ENCODE results near the gene WBP2. TPM values are rescaled to one million over a fixed set of nuclear protein-coding genes. Genes with fewer than 3 reads are reported as not detected.

Gene WBP2
- total and polyA plus RNA-seq, 10 of the 15 experiments (the other 5 are each of a cell fraction or from before 2014, with no cell fraction given) = 1.5 to 57.3 (median 27.5) TPM

- H3K4me3 ChIP-seq = peak overlapping the region; percentile 77; the same call in 1 of the 2 replicates
- TF ChIP-seq POU2F2 (IDR thresholded peaks at IDR 0.05; ENCODE audit: borderline replicate concordance, low read depth, low read length) (no peak), BHLHE40 (IDR thresholded peaks at IDR 0.05; ENCODE audit: borderline replicate concordance in 1 of 2, low read depth in 2 of 2, low read length in 1 of 2) (peak; percentile 82 to 95), MAX (IDR thresholded peaks at IDR 0.05; ENCODE audit: low read depth, low read length) (peak; percentile 53; the same call in 1 of the 2 replicates), TCF7 (IDR thresholded peaks at IDR 0.05; ENCODE audit: borderline replicate concordance) (no peak), MYB (IDR thresholded peaks at IDR 0.05; ENCODE audit: borderline replicate concordance, low read depth, low read length) (no peak), TAF1 (IDR thresholded peaks at IDR 0.05; ENCODE audit: borderline replicate concordance, low read depth, low read length) (0 out of 2 replicates have a peak, but pooled peaks have one; percentile 20), REST (IDR thresholded peaks at IDR 0.05; ENCODE audit: low read depth, low read length) (peak; percentile 22; the same call in 1 of the 2 replicates), CEBPB (IDR thresholded peaks at IDR 0.05; ENCODE audit: borderline replicate concordance in 1 of 2, low read depth in 2 of 2, low read length in 2 of 2) (peak in 1 of 2 experiments; percentile 5; a peak in 1 of 4 replicates), RBBP5 (conservative IDR thresholded peaks at IDR 0.05) (no peak), ZBED1 (IDR thresholded peaks at IDR 0.05; ENCODE audit: borderline replicate concordance) (no peak), PAX8 (IDR thresholded peaks at IDR 0.05) (no peak), RELA (IDR thresholded peaks at IDR 0.05; ENCODE audit: borderline replicate concordance, partially characterized antibody) (peak; percentile 30), NFXL1 (IDR thresholded peaks at IDR 0.05; ENCODE audit: borderline replicate concordance) (peak; percentile 95), NFIC (IDR thresholded peaks at IDR 0.05; ENCODE audit: low read depth, low read length) (no peak), CHD1 (IDR thresholded peaks at IDR 0.05; ENCODE audit: low read depth, low read length) (no peak), ZNF217 (IDR thresholded peaks at IDR 0.05) (no peak), IKZF2 (IDR thresholded peaks at IDR 0.05) (peak; percentile 54 to 74; a peak in 3 of 4 replicates), NR2C2 (IDR thresholded peaks at IDR 0.05; ENCODE audit: borderline replicate concordance, control insufficient read depth, insufficient read length, low read depth) (no peak), TCF12 (IDR thresholded peaks at IDR 0.05; ENCODE audit: low read depth, low read length) (peak; percentile 76; the same call in 1 of the 2 replicates), IRF4 (IDR thresholded peaks at IDR 0.05; ENCODE audit: low read depth, low read length) (no peak), SMC3 (IDR thresholded peaks at IDR 0.05; ENCODE audit: borderline replicate concordance, low read length) (peak; percentile 54; the same call in 1 of the 2 replicates), KDM1A (IDR thresholded peaks at IDR 0.05; ENCODE audit: borderline replicate concordance) (no peak)
These were observed 9.9 kb downstream of the WBP2 start for GRCh38 chr17:75845058-75845711.

More at GRCh38 chr17:75845058-75845711, 9.9 kb downstream of the WBP2 start:
- peak overlapping the region; percentile 93 for H3K4me2 ChIP-seq (ENCODE audit: control insufficient read depth, insufficient read depth)
- ChIA-PET POLR2A (interaction anchor here (0.5 to 4.5 kb wide), 24 partner anchors 9 to 510 kb away, joined by 3 to 42 read pairs (median 4); partner anchors contain the start of genes GALK1, RECQL5, TRIM65 and UNK), RAD21 (ENCODE audit: unreplicated experiment) (interaction anchor here (1.1 to 3.6 kb wide), 13 partner anchors 10 to 92 kb away, joined by 3 to 21 read pairs (median 6); partner anchors contain the start of genes GALK1, TRIM47, TRIM65 and UNK), CTCF (interaction anchor here (0.6 to 8.7 kb wide), 16 partner anchors 8 to 92 kb away, joined by 3 to 117 read pairs (median 5); partner anchors contain the start of genes GALK1, TRIM47, TRIM65 and WBP2), SMC1A (ENCODE audit: uncharacterized antibody, unreplicated experiment) (interaction anchor here (0.7 to 3.2 kb wide), 10 partner anchors 9 to 83 kb away, joined by 3 to 18 read pairs (median 5); partner anchors contain the start of genes TRIM65, UNK and WBP2)
- no peaks in the 10 kb centered on the region for H3K27me3 ChIP-seq (replicated peaks in 1 of 2; ENCODE audit: control insufficient read depth in 2 of 2, insufficient read depth in 2 of 2, low read length in 1 of 2)
- 2% methylated on average over 21 of the region's 21 CpGs for WGBS (ENCODE audit: insufficient coverage, insufficient replicate concordance, low lambda C conversion rate, missing lambda C conversion rate)
- H2AFZ ChIP-seq (ENCODE audit: control insufficient read depth, low read depth, low read length) = peak overlapping the region; percentile 66
- in situ Hi-C loops (cut with MboI) = no loop called here
- H3K9ac ChIP-seq (ENCODE audit: control insufficient read depth, insufficient read depth, low read length) = peak overlapping the region; percentile 98; the same call in 1 of the 2 replicates
- BruUV-seq (replicated peaks) = no TSS peak
- peaks cover 18% of the 10 kb centered on the region for H3K79me2 ChIP-seq (ENCODE audit: control insufficient read depth, insufficient read depth, low read length)
- DNase-seq (ENCODE audit: low read depth, low spot score) = peak; percentile 81
- H4K20me1 ChIP-seq (ENCODE audit: control insufficient read depth, insufficient read depth) = no peaks in the 10 kb centered on the region
- peaks cover 0 to 7% of the 10 kb centered on the region in 2 experiments; a peak in 3 of 4 replicates for H3K36me3 ChIP-seq (ENCODE audit: control insufficient read depth in 2 of 2, insufficient read depth in 2 of 2, low read length in 1 of 2)
- ATAC-seq = peak; percentile 89
- H3K9me3 ChIP-seq (replicated peaks; ENCODE audit: control insufficient read depth, insufficient read depth, low read length) = no peaks in the 10 kb centered on the region
- intact Hi-C loops (cut with micrococcal nuclease; ENCODE audit: unreplicated experiment) = no loop called here
- FAIRE-seq = peak; percentile 95
- peaks cover 14% of the 10 kb centered on the region for H3K4me1 ChIP-seq (ENCODE audit: control insufficient read depth, insufficient read depth, low read length)
- H3K27ac ChIP-seq (ENCODE audit: control insufficient read depth, insufficient read depth) = peak overlapping the region; percentile 93

Data from GM12878 (cell line).